ENCODE data around the gene HMGA1.

DNA sequence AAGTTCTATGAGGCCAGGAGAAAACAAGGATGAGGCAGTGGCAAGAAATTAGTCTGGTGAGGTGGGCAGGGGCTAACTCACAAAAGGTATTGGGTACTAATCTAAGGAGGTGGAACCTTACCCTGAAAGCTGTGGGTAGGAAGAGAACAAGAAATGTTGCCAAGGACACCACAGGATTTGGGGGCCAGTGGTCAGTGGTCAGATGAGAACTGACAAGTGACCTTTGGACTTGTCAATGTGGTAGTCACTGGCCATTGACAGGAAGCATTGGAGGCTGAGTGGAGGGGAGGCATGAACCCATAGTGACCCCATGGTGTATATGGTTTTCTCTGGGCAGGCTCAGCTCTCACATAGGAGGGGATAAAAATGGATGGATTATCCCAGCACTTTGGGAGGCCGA is 37.5 kb downstream of the HMGA1 start:
- no peak for TF ChIP-seq EZH2 (IDR thresholded peaks at IDR 0.05; ENCODE audit: low read depth, unreplicated experiment)
- TF ChIP-seq, protein P1, sequence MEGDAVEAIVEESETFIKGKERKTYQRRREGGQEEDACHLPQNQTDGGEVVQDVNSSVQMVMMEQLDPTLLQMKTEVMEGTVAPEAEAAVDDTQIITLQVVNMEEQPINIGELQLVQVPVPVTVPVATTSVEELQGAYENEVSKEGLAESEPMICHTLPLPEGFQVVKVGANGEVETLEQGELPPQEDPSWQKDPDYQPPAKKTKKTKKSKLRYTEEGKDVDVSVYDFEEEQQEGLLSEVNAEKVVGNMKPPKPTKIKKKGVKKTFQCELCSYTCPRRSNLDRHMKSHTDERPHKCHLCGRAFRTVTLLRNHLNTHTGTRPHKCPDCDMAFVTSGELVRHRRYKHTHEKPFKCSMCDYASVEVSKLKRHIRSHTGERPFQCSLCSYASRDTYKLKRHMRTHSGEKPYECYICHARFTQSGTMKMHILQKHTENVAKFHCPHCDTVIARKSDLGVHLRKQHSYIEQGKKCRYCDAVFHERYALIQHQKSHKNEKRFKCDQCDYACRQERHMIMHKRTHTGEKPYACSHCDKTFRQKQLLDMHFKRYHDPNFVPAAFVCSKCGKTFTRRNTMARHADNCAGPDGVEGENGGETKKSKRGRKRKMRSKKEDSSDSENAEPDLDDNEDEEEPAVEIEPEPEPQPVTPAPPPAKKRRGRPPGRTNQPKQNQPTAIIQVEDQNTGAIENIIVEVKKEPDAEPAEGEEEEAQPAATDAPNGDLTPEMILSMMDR (conservative IDR thresholded peaks at IDR 0.05; ENCODE audit: low read depth in 2 of 2), result no peak
- TF ChIP-seq, protein P2, sequence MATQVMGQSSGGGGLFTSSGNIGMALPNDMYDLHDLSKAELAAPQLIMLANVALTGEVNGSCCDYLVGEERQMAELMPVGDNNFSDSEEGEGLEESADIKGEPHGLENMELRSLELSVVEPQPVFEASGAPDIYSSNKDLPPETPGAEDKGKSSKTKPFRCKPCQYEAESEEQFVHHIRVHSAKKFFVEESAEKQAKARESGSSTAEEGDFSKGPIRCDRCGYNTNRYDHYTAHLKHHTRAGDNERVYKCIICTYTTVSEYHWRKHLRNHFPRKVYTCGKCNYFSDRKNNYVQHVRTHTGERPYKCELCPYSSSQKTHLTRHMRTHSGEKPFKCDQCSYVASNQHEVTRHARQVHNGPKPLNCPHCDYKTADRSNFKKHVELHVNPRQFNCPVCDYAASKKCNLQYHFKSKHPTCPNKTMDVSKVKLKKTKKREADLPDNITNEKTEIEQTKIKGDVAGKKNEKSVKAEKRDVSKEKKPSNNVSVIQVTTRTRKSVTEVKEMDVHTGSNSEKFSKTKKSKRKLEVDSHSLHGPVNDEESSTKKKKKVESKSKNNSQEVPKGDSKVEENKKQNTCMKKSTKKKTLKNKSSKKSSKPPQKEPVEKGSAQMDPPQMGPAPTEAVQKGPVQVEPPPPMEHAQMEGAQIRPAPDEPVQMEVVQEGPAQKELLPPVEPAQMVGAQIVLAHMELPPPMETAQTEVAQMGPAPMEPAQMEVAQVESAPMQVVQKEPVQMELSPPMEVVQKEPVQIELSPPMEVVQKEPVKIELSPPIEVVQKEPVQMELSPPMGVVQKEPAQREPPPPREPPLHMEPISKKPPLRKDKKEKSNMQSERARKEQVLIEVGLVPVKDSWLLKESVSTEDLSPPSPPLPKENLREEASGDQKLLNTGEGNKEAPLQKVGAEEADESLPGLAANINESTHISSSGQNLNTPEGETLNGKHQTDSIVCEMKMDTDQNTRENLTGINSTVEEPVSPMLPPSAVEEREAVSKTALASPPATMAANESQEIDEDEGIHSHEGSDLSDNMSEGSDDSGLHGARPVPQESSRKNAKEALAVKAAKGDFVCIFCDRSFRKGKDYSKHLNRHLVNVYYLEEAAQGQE (IDR thresholded peaks at IDR 0.05; ENCODE audit: unreplicated experiment), result no peak
- no peak for TF ChIP-seq NANOG (IDR thresholded peaks at IDR 0.05; ENCODE audit: borderline replicate concordance)
- no peak for TF ChIP-seq CREB1 (CRISPR knock-in tag; IDR thresholded peaks at IDR 0.05; ENCODE audit: low read depth)
- no peak for TF ChIP-seq POLR2AphosphoS5 (IDR thresholded peaks at IDR 0.05; ENCODE audit: low read depth)
- TF ChIP-seq, protein P3, sequence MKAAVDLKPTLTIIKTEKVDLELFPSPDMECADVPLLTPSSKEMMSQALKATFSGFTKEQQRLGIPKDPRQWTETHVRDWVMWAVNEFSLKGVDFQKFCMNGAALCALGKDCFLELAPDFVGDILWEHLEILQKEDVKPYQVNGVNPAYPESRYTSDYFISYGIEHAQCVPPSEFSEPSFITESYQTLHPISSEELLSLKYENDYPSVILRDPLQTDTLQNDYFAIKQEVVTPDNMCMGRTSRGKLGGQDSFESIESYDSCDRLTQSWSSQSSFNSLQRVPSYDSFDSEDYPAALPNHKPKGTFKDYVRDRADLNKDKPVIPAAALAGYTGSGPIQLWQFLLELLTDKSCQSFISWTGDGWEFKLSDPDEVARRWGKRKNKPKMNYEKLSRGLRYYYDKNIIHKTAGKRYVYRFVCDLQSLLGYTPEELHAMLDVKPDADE (IDR thresholded peaks at IDR 0.05), result no peak
